ENCODE data around the gene ABCB9. TPM values are rescaled to one million over a fixed set of nuclear protein-coding genes. Genes with fewer than 3 reads are reported as not detected.

The ABCB9 gene
- total RNA-seq, 1 donor from 2014 or later: 8.8 TPM

DNA sequence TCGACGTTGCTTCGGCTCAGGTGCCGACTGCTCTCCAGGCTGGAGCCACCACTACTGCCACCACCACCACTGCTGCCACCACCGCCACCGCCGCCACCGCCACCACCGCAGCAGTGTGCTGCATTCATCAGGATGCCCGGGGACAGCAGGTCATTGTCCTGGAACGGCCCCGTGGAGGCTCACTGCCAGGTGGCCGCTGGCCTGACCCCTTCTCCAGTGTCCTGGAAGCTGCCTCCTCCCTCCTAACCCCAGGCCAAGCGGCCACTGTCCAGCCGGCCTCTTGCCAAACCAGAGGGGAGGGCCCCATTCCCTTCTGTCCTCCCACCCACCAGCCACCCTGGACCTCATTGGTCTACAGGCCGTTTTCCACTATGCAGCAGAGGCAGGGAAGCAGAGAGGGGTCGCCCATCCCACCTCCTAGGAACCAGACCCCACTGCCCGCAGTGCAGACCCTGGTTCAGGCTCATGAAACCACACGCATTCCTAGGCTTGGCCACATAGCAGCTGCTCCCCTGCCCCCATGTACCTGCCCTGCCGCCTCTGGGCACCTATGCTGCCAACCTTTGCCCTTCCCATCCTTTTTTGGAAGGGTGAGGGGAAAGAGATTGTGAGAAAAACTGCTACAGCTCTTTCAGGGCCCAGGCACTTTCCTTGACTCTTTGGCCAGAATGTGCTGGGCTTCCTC lies 29.4 kb upstream of the ABCB9 start:
- H3K9me3 Mint-ChIP-seq (ENCODE audit: unreplicated experiment): no peaks in the 10 kb centered on the region
- no peak for DNase-seq
- no peak overlapping the region for H3K4me3 Mint-ChIP-seq (ENCODE audit: unreplicated experiment)
- H3K4me1 Mint-ChIP-seq (ENCODE audit: low read depth, unreplicated experiment): peaks cover 3% of the 10 kb centered on the region
- H3K36me3 Mint-ChIP-seq (ENCODE audit: unreplicated experiment): no peaks in the 10 kb centered on the region
- TF ChIP-seq, protein P1, sequence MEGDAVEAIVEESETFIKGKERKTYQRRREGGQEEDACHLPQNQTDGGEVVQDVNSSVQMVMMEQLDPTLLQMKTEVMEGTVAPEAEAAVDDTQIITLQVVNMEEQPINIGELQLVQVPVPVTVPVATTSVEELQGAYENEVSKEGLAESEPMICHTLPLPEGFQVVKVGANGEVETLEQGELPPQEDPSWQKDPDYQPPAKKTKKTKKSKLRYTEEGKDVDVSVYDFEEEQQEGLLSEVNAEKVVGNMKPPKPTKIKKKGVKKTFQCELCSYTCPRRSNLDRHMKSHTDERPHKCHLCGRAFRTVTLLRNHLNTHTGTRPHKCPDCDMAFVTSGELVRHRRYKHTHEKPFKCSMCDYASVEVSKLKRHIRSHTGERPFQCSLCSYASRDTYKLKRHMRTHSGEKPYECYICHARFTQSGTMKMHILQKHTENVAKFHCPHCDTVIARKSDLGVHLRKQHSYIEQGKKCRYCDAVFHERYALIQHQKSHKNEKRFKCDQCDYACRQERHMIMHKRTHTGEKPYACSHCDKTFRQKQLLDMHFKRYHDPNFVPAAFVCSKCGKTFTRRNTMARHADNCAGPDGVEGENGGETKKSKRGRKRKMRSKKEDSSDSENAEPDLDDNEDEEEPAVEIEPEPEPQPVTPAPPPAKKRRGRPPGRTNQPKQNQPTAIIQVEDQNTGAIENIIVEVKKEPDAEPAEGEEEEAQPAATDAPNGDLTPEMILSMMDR (IDR thresholded peaks at IDR 0.05; ENCODE audit: partially characterized antibody, unreplicated experiment): no peak
- H3K27ac Mint-ChIP-seq (ENCODE audit: unreplicated experiment): no peak overlapping the region
- H3K27me3 Mint-ChIP-seq (ENCODE audit: unreplicated experiment): peaks cover 5% of the 10 kb centered on the region

DNA sequence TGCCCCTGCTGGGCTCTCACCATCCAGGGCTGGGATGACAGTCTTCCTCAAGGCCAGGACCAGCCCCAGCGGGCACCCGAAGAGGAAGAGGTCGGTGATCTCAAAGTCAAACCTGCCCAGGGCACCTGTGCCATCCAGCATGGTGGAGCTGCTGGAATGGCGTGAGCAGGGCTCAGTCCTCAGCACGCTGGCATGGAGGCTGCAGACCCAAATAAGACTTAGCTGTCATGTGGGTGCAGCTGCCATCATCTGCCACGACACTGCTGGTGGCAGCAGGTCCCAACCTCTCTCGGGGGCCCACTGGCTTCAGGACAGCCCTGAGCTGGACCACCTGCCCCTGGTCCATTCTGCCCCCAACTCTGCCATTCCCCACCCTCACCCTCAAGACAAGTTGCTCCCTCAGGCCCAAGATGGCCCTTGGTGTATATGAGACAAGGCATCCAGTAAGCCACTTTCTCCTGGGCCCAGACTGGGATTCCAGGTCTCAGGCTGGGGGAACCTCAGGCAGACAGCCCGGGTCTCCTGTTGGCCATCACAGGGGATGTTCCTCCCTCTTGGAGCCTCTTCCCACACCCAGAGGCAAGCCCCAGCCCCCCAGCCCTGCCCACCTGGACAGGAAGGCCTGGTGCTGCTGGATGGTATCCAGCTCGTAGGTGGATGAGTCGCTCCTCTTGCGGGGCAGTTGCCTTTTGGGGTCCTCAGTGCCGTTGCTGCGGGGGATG lies 28.7 kb upstream of the ABCB9 start:
- no peak for DNase-seq
- H3K36me3 Mint-ChIP-seq (ENCODE audit: unreplicated experiment): no peaks in the 10 kb centered on the region
- H3K4me1 Mint-ChIP-seq (ENCODE audit: low read depth, unreplicated experiment): no peaks in the 10 kb centered on the region
- no peaks in the 10 kb centered on the region for H3K9me3 Mint-ChIP-seq (ENCODE audit: unreplicated experiment)
- TF ChIP-seq, protein P1 (IDR thresholded peaks at IDR 0.05; ENCODE audit: partially characterized antibody, unreplicated experiment): no peak
- no peak overlapping the region for H3K4me3 Mint-ChIP-seq (ENCODE audit: unreplicated experiment)
- H3K27ac Mint-ChIP-seq (ENCODE audit: unreplicated experiment): no peak overlapping the region
- H3K27me3 Mint-ChIP-seq (ENCODE audit: unreplicated experiment): peaks cover 5% of the 10 kb centered on the region

DNA sequence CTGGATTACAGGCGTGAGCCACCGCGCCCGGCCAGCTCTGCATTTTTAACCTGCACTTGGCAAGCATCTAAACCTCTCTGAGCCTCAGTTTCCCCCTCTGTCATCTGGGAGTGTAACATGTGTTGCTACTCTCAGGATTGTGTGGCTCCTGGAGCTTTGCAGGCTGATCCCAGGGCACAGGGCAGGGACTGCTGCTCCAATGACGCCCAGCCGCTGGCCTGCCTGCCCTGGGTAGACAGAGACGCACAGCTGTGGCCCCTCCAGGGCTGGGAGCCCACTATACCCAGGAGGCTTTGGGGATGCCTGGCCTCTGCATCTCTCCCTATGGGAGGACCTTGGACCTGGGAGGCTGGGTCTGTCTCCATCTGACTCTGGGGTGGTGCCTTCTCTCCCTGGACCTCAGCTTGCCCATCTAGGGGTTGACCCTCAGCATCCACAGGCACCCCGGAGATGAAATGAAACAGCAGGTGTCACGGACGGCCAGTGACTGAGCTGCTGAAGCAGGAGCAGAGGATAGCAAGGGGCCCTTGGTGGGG lies 27.9 kb upstream of the ABCB9 start:
- Mint-ChIP-seq H3K36me3 (ENCODE audit: unreplicated experiment) (no peaks in the 10 kb centered on the region), H3K27me3 (ENCODE audit: unreplicated experiment) (peaks cover 5% of the 10 kb centered on the region), H3K27ac (ENCODE audit: unreplicated experiment) (no peak overlapping the region), H3K4me1 (ENCODE audit: low read depth, unreplicated experiment) (no peaks in the 10 kb centered on the region), H3K9me3 (ENCODE audit: unreplicated experiment) (no peaks in the 10 kb centered on the region), H3K4me3 (ENCODE audit: unreplicated experiment) (no peak overlapping the region)
- TF ChIP-seq, protein P1 (IDR thresholded peaks at IDR 0.05; ENCODE audit: partially characterized antibody, unreplicated experiment): no peak
- no peak for DNase-seq

DNA sequence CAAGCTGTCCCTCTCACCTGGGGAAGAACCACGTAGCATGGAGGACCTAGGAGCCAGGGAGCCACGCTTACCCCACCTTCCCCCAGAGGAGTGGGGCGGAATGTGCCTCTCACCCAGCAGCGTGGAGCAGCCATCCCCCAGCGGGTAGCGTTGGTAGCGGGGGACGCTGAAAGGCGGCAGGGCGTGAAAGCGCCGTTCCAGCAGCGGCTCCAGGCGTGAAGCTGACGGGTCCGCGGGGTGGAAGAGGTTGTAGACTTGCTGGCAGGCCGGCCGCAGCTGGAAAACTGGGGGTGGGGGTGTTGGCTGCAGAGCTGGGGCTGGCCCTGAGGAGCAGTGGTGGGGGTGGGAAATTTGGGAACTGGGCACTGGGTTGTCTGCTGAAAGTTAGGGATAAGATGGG lies 26.1 kb upstream of the ABCB9 start:
- H3K36me3 Mint-ChIP-seq (ENCODE audit: unreplicated experiment): no peaks in the 10 kb centered on the region
- TF ChIP-seq, protein P1 (IDR thresholded peaks at IDR 0.05; ENCODE audit: partially characterized antibody, unreplicated experiment): no peak
- H3K27ac Mint-ChIP-seq (ENCODE audit: unreplicated experiment): no peak overlapping the region
- H3K27me3 Mint-ChIP-seq (ENCODE audit: unreplicated experiment): peaks cover 6% of the 10 kb centered on the region
- no peaks in the 10 kb centered on the region for H3K9me3 Mint-ChIP-seq (ENCODE audit: unreplicated experiment)
- DNase-seq: no peak
- no peaks in the 10 kb centered on the region for H3K4me1 Mint-ChIP-seq (ENCODE audit: low read depth, unreplicated experiment)
- H3K4me3 Mint-ChIP-seq (ENCODE audit: unreplicated experiment): no peak overlapping the region

All from glutamatergic neuron (in vitro differentiated cells).